ENCODE results near the gene KIF25. TPM values are rescaled to one million over a fixed set of nuclear protein-coding genes. Genes with fewer than 3 reads are reported as not detected.
A peak's percentile ranks its signal among the peaks of the same experiment; 100 is the strongest.

The KIF25 gene
- total and polyA plus RNA-seq, 7 donors: 0.10 to 0.43 (median 0.20) TPM; not detected in 2

DNA sequence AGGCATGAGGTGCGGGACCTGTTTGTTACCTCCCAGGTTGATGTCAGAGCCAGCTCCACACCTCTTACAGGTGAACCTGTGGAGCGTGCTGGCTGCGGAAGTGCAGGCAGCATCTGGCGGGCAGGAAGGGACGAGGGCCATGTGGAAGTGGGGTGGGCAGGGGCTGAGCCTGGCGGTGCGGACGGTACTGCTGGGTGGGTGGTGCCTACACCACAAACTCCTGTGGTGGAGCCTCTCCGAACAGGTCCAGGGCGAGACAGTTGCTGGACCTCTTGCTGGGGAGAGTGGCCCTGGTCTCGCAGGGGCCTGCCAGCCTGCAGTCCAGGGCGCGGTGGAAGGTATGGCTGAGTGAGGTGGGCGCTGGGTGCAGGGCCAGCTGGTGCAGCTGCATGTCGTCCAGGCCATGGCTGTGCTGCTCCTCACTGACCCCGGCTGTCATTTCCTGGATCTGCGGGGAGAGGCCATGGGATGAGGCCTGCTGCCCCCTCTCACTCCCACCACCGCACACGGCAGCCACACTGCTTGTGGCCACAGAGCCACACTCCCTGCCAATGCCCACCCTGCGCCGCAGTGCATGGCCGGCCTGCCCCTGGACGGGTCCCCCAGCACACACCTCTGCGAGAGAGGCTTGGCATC is 59.5 kb downstream of the KIF25 start:
- DNase-seq (no peak), ATAC-seq (no peak)
- peaks cover 15% of the 10 kb centered on the region for H3K4me1 ChIP-seq
- no peaks in the 10 kb centered on the region for H3K27me3 ChIP-seq (ENCODE audit: insufficient read depth in 3 of 3, low read length in 2 of 3)
- H3K36me3 ChIP-seq (ENCODE audit: insufficient read depth in 1 of 2, low read depth in 1 of 2): no peaks in the 10 kb centered on the region
- intact Hi-C loops (cut with DNase I): no loop called here
- TF ChIP-seq, protein P1, sequence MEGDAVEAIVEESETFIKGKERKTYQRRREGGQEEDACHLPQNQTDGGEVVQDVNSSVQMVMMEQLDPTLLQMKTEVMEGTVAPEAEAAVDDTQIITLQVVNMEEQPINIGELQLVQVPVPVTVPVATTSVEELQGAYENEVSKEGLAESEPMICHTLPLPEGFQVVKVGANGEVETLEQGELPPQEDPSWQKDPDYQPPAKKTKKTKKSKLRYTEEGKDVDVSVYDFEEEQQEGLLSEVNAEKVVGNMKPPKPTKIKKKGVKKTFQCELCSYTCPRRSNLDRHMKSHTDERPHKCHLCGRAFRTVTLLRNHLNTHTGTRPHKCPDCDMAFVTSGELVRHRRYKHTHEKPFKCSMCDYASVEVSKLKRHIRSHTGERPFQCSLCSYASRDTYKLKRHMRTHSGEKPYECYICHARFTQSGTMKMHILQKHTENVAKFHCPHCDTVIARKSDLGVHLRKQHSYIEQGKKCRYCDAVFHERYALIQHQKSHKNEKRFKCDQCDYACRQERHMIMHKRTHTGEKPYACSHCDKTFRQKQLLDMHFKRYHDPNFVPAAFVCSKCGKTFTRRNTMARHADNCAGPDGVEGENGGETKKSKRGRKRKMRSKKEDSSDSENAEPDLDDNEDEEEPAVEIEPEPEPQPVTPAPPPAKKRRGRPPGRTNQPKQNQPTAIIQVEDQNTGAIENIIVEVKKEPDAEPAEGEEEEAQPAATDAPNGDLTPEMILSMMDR (IDR thresholded peaks at IDR 0.05): no peak
- H3K27ac ChIP-seq: no peak overlapping the region
- no peaks in the 10 kb centered on the region for H3K9me3 ChIP-seq
- no peak overlapping the region for H3K4me3 ChIP-seq
- 90 to 95% (median 92%) methylated on average over 24 of the region's 24 CpGs for WGBS, 3 donors

DNA sequence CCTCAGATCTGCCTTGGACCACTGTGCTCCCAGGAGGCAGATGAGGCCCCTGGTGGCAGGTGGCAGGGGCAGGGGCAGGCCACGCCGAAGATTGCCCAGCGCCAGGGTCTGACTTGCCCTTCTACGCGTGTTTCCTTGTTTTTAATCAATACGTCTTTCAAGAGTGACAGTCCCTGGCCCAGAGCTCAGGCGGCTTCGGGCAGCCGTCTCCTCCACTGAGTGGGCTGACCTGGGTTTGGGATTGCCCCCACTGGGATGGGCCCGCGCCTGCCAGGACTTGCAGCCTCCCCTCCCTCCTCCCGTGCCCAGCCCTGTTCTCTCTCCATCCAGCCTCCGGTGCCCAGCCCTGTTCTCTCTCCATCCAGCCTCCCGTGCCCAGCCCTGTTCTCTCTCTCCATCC is 60.4 kb downstream of the KIF25 start:
- ATAC-seq: no peak
- intact Hi-C loops (cut with DNase I): no loop called here
- no peak for DNase-seq
- no peak overlapping the region for H3K27ac ChIP-seq
- TF ChIP-seq, protein P1 (IDR thresholded peaks at IDR 0.05): no peak
- peaks cover 15% of the 10 kb centered on the region for H3K4me1 ChIP-seq
- no peaks in the 10 kb centered on the region for H3K36me3 ChIP-seq (ENCODE audit: insufficient read depth in 1 of 2, low read depth in 1 of 2)
- 93 to 96% (median 94%) methylated on average over 13 to 14 of the region's 14 CpGs for WGBS, 3 donors
- no peaks in the 10 kb centered on the region for H3K9me3 ChIP-seq
- no peaks in the 10 kb centered on the region for H3K27me3 ChIP-seq (ENCODE audit: insufficient read depth in 3 of 3, low read length in 2 of 3)
- H3K4me3 ChIP-seq: no peak overlapping the region

DNA sequence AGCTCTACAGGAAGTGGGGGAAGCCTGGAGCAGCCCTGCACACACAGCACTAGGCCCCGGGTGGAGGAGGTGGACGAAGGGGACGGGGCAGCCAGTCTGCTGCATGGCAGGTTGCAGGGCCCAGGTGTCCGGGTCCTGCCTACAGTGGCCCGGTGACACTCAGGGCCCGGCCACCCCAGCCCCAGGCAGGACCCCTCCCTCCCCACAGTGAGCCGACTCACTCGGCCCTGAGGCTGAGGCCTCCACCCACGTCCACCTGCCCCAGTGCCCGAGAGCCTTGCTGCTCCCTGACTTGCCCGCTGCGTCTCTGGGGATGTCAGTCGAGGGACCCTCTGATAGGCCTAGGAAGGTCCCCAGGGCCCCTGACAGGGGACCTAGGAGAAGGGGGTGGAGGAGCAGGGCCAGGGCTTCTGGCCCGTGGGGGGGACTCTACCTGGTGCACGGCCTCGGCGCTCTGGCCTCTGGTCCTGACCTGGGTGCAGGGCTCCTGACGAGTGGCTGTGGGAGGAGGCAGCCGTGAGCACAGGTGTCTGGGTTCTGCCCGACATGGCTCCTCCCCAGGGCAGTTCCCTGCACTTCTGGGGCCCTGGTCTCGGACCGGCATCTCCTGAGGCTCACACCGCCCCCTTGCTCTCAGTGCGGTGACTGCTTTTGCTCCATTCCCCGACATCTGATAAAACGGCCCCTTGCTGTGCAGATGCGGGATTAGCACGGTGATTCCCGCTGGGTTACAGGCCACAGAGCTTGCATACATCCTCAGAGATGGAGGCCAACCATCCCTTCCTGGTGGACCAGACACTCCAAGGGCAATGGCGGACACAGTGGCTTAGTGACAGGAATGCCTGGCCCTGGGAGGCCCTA is 61.5 kb downstream of the KIF25 start:
- Histone ChIP-seq H3K4me3 (no peak overlapping the region), H3K4me1 (peaks cover 15% of the 10 kb centered on the region), H3K36me3 (ENCODE audit: insufficient read depth in 1 of 2, low read depth in 1 of 2) (no peaks in the 10 kb centered on the region), H3K27ac (no peak overlapping the region), H3K9me3 (no peaks in the 10 kb centered on the region), H3K27me3 (ENCODE audit: insufficient read depth in 3 of 3, low read length in 2 of 3) (no peaks in the 10 kb centered on the region)
- TF ChIP-seq, protein P1 (IDR thresholded peaks at IDR 0.05): no peak
- 93 to 97% (median 95%) methylated on average over 29 to 30 of the region's 30 CpGs for WGBS, 3 donors
- intact Hi-C loops (cut with DNase I): no loop called here
- no peak for DNase-seq
- no peak for ATAC-seq

DNA sequence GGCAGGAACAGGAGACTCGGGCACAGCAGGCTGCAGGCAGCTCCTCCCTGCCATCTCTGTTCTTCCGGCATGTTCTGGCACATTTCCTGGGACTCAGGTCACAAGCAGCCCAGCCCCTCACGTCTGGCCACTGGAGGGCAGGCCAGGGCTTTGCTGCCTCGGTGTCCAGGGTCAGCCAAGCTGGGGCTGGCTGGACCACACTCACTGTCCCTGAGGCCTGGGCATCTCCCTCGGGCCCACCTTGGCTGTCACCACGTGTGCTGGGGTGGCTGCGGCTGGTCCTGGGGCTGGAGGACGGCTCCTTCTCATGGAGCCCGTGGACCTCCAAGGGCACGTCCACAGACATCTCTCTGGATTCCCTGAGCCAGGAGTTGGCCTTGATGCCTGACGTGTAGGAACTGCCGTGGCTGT is 63.1 kb downstream of the KIF25 start:
- ATAC-seq (peak; percentile 78 to 88 (median 84)), DNase-seq (peak; percentile 64 to 77)
- no peaks in the 10 kb centered on the region for H3K27me3 ChIP-seq (ENCODE audit: insufficient read depth in 3 of 3, low read length in 2 of 3)
- intact Hi-C loops (cut with DNase I): loop anchor here (5.0 to 10.0 kb wide), 3 partner anchors 52 to 824 kb away; no protein-coding TSS in a partner anchor
- no peak overlapping the region for H3K27ac ChIP-seq
- TF ChIP-seq, protein P1 (IDR thresholded peaks at IDR 0.05): peak; percentile 56
- 36 to 39% (median 39%) methylated on average over 12 of the region's 12 CpGs for WGBS, 3 donors
- no peak overlapping the region for H3K4me3 ChIP-seq
- H3K36me3 ChIP-seq (ENCODE audit: insufficient read depth in 1 of 2, low read depth in 1 of 2): no peaks in the 10 kb centered on the region
- peaks cover 1% of the 10 kb centered on the region for H3K4me1 ChIP-seq
- no peaks in the 10 kb centered on the region for H3K9me3 ChIP-seq
